Measurements from ENCODE around the gene PALM. TPM values are rescaled to one million over a fixed set of nuclear protein-coding genes. Genes with fewer than 3 reads are reported as not detected.
"Not testable (repeated sequence)": the region's sequence is repeated elsewhere in the genome, so short reads cannot be mapped to it uniquely, and the experiment has no call there.

PALM gene
- total and polyA plus RNA-seq, 4 donors: 0.92 to 5.1 (median 4.3) TPM

GRCh38 chr19:743168-743687, 34.5 kb downstream of the PALM start:
- Histone ChIP-seq H3K27ac (ENCODE audit: low read depth in 1 of 2, low read length in 2 of 2) (no peak overlapping the region), H3K36me3 (ENCODE audit: control insufficient read depth in 4 of 4, insufficient read depth in 3 of 4, low read depth in 1 of 4, low read length in 3 of 4) (no peaks in the 10 kb centered on the region), H3K4me3 (ENCODE audit: low read depth in 1 of 3, low read length in 3 of 3) (no peak overlapping the region), H3K9me3 (ENCODE audit: control insufficient read depth in 4 of 4, low read length in 3 of 4) (peaks cover 0 to 2% (median 0%) of the 10 kb centered on the region in 4 donors), H3K9ac (ENCODE audit: low read depth in 1 of 2, low read length in 2 of 2) (no peak overlapping the region), H3K27me3 (ENCODE audit: control insufficient read depth in 4 of 4, insufficient read depth in 4 of 4, low read length in 3 of 4) (no peaks in the 10 kb centered on the region), H3K4me1 (ENCODE audit: control insufficient read depth in 4 of 4, insufficient read depth in 4 of 4, low read length in 3 of 4) (peaks cover 0 to 14% (median 4%) of the 10 kb centered on the region in 4 donors)
- no peak for TF ChIP-seq CTCF (IDR thresholded peaks at IDR 0.05; ENCODE audit: low read depth, low read length, missing input control)
- TF ChIP-seq YY1 (IDR thresholded peaks at IDR 0.05): no peak
- no peak for TF ChIP-seq RXRA (IDR thresholded peaks at IDR 0.05)
- TF ChIP-seq EGR1 (IDR thresholded peaks at IDR 0.05; ENCODE audit: low read depth in 2 of 2): no peak
- no peak for TF ChIP-seq SP1 (IDR thresholded peaks at IDR 0.05)
- no peak for TF ChIP-seq MAX (IDR thresholded peaks at IDR 0.05)
- no peak for TF ChIP-seq TAF1 (conservative IDR thresholded peaks at IDR 0.05)
- TF ChIP-seq JUND (IDR thresholded peaks at IDR 0.05): no peak
- no peak for TF ChIP-seq REST (IDR thresholded peaks at IDR 0.05)
- no peak for DNase-seq (ENCODE audit: low spot score)
- 84% methylated on average over 13 of the region's 13 CpGs for WGBS

GRCh38 chr19:745138-745537, 36.4 kb downstream of the PALM start:
- H3K4me1 ChIP-seq (ENCODE audit: control insufficient read depth in 4 of 4, insufficient read depth in 4 of 4, low read length in 3 of 4); H3K27me3 ChIP-seq (ENCODE audit: control insufficient read depth in 4 of 4, insufficient read depth in 4 of 4, low read length in 3 of 4); H3K4me3 ChIP-seq (ENCODE audit: low read depth in 1 of 3, low read length in 3 of 3); DNase-seq (ENCODE audit: low spot score); H3K9me3 ChIP-seq (ENCODE audit: control insufficient read depth in 4 of 4, low read length in 3 of 4); H3K27ac ChIP-seq (ENCODE audit: low read depth in 1 of 2, low read length in 2 of 2); H3K9ac ChIP-seq (ENCODE audit: low read depth in 1 of 2, low read length in 2 of 2); H3K36me3 ChIP-seq (ENCODE audit: control insufficient read depth in 4 of 4, insufficient read depth in 3 of 4, low read depth in 1 of 4, low read length in 3 of 4): not testable (repeated sequence)
- 32% methylated on average over 7 of the region's 7 CpGs for WGBS
- TF ChIP-seq NR2F2 (IDR thresholded peaks at IDR 0.05) (peak; percentile 84), SP1 (IDR thresholded peaks at IDR 0.05) (peak; percentile 36), RXRA (IDR thresholded peaks at IDR 0.05) (peak; percentile 66 to 73)

- H3K9ac ChIP-seq (ENCODE audit: low read depth in 1 of 2, low read length in 2 of 2): no peak overlapping the region
- peaks cover 0 to 2% (median 0%) of the 10 kb centered on the region in 4 donors for H3K9me3 ChIP-seq (ENCODE audit: control insufficient read depth in 4 of 4, low read length in 3 of 4)
- TF ChIP-seq HNF4A (conservative IDR thresholded peaks at IDR 0.05): no peak
- TF ChIP-seq REST (IDR thresholded peaks at IDR 0.05): no peak
- TF ChIP-seq MAX (IDR thresholded peaks at IDR 0.05): no peak
- TF ChIP-seq NR2F2 (IDR thresholded peaks at IDR 0.05): no peak
- no peak for TF ChIP-seq JUND (IDR thresholded peaks at IDR 0.05)
- no peak for TF ChIP-seq FOXA1 (IDR thresholded peaks at IDR 0.05)
- no peak for TF ChIP-seq HNF4G (IDR thresholded peaks at IDR 0.05)
- TF ChIP-seq EGR1 (IDR thresholded peaks at IDR 0.05; ENCODE audit: low read depth in 2 of 2): no peak
- no peak for TF ChIP-seq SP1 (IDR thresholded peaks at IDR 0.05)
- no peak for TF ChIP-seq GABPA (IDR thresholded peaks at IDR 0.05 in 1 of 2, conservative IDR thresholded peaks at IDR 0.05 in 1 of 2)
- no peak for TF ChIP-seq ATF3 (IDR thresholded peaks at IDR 0.05)
- TF ChIP-seq TAF1 (conservative IDR thresholded peaks at IDR 0.05): no peak
- TF ChIP-seq RAD21 (IDR thresholded peaks at IDR 0.05): no peak
- no peak for TF ChIP-seq FOXA2 (IDR thresholded peaks at IDR 0.05)
- DNase-seq (ENCODE audit: low spot score): no peak
- H3K4me1 ChIP-seq (ENCODE audit: control insufficient read depth in 4 of 4, insufficient read depth in 4 of 4, low read length in 3 of 4): no peaks in the 10 kb centered on the region
- H3K4me3 ChIP-seq (ENCODE audit: low read depth in 1 of 3, low read length in 3 of 3): no peak overlapping the region
- WGBS: 96% methylated on average over 43 of the region's 43 CpGs
- H3K36me3 ChIP-seq (ENCODE audit: control insufficient read depth in 4 of 4, insufficient read depth in 3 of 4, low read depth in 1 of 4, low read length in 3 of 4): no peaks in the 10 kb centered on the region
- H3K27ac ChIP-seq (ENCODE audit: low read depth in 1 of 2, low read length in 2 of 2): no peak overlapping the region
- H3K27me3 ChIP-seq (ENCODE audit: control insufficient read depth in 4 of 4, insufficient read depth in 4 of 4, low read length in 3 of 4): no peaks in the 10 kb centered on the region
Observed at GRCh38 chr19:746208-746819, 37.6 kb downstream of the PALM start.
